HepG2 (cell line): Measurements from ENCODE around the gene RIN3. TPM values are rescaled to one million over a fixed set of nuclear protein-coding genes. Genes with fewer than 3 reads are reported as not detected.

ENCODE experiments used
- ATAC-seq: fragments of 200-7000 bp; cut with Tn5 transposase; 3 replicates; pipeline ENCODE4 v1.9.1; 2020; ENCODE audit warnings: mild to moderate bottlenecking, moderate library complexity
- BruUV-seq: library from RNA; stranded (reverse); fragments of 400-500 nt; replicated peaks from 2 replicates; lab custom pipeline; 2021; lab: Mats Ljungman, UMichigan
- CTCF ChIA-PET: fragments of 300-600 bp; formaldehyde crosslinking; extraction: SDS; loops from one replicate; lab custom pipeline; 2021; ENCODE audit warnings: low total read pairs, inconsistent platforms, low intra/inter-chr PET ratio; lab: Yijun Ruan, JAX
- POLR2A ChIA-PET: fragments of 350-600 bp; sonication (Branson Sonifier 250); formaldehyde crosslinking; loops from one replicate; lab custom pipeline; 2020; ENCODE audit warnings: antibody characterized with exemption, inconsistent platforms; lab: Yijun Ruan, JAX
- DNase-seq: peaks from one replicate; pipeline ENCODE4 v3.0.0-alpha.2; 2015; ENCODE audit warnings: low spot score
- FAIRE-seq: peaks from 3 replicates; lab custom pipeline; 2011; peaks lifted over from hg19 to GRCh38; lab: Jason Lieb, UNC
- H2AFZ ChIP-seq: one replicate; pipeline ENCODE4 v1.6.1; 2011; ENCODE audit warnings: low read length, inconsistent platforms
- H3K27ac ChIP-seq: fragments of 300-600 bp; 3 replicates; pipeline ENCODE4 v1.8.0; 2011; ENCODE audit warnings: mixed run types, mild to moderate bottlenecking, mixed read lengths, low read length, inconsistent platforms; ENCODE audit not compliant: insufficient read depth; ENCODE audit errors: extremely low read length
- H3K27me3 ChIP-seq, 2 experiments: fragments of 200-600 bp in 1 of 2; 2 replicates in 1 of 2; 3 replicates in 1 of 2; pipeline versions ENCODE4 v1.6.0 to v1.8.0; 2011; ENCODE audit warnings: low read length in 2 of 2, mild to moderate bottlenecking in 2 of 2, moderate library complexity in 2 of 2, inconsistent platforms in 1 of 2; ENCODE audit not compliant: insufficient read depth in 2 of 2, control insufficient read depth in 1 of 2
- H3K36me3 ChIP-seq, 2 experiments: fragments of 200-600 bp in 1 of 2; replicated peaks in 1 of 2; 2 replicates in 1 of 2; 3 replicates in 1 of 2; pipeline versions ENCODE4 v1.5.1 to v1.8.0; 2011; ENCODE audit warnings: low read length in 2 of 2, inconsistent platforms in 1 of 2; ENCODE audit not compliant: insufficient read depth in 2 of 2, control insufficient read depth in 1 of 2
- H3K4me1 ChIP-seq: 2 replicates; pipeline ENCODE4 v1.5.1; 2012; ENCODE audit warnings: low read length, inconsistent platforms; ENCODE audit not compliant: insufficient read depth
- H3K4me2 ChIP-seq: 2 replicates; pipeline ENCODE4 v1.6.0; 2011; ENCODE audit warnings: low read depth, low read length, inconsistent platforms
- H3K4me3 ChIP-seq, 3 experiments: fragments of 200-600 bp in 1 of 3; sonication (generic), shearing (Covaris generic) in 1 of 3; replicated peaks in 1 of 3; 2 replicates each; pipeline ENCODE4 v1.5.1; 2011 to 2016; ENCODE audit warnings: low read length in 3 of 3, inconsistent platforms in 2 of 3, low read depth in 2 of 3, mild to moderate bottlenecking in 2 of 3, control low read depth in 1 of 3, mixed read lengths in 1 of 3; ENCODE audit not compliant: insufficient read depth in 1 of 3
- H3K79me2 ChIP-seq: one replicate; pipeline ENCODE4 v1.6.1; 2011; ENCODE audit warnings: low read length, inconsistent platforms; ENCODE audit not compliant: insufficient read depth
- H3K9ac ChIP-seq: 2 replicates; pipeline ENCODE4 v1.6.0; 2011; ENCODE audit warnings: mild to moderate bottlenecking, low read depth, low read length, inconsistent platforms; ENCODE audit not compliant: insufficient read depth
- H3K9me3 ChIP-seq: 2 replicates; pipeline ENCODE4 v1.5.1; 2012; ENCODE audit warnings: mild to moderate bottlenecking, low read length
- H4K20me1 ChIP-seq: 2 replicates; pipeline ENCODE4 v1.6.0; 2011; ENCODE audit warnings: inconsistent platforms, mild to moderate bottlenecking, low read length, moderate library complexity; ENCODE audit not compliant: insufficient read depth
- ELF3 ChIP-seq: IDR thresholded peaks from 2 replicates; pipeline ENCODE4 v1.6.1; 2016; ENCODE audit warnings: missing genetic modification reagents, missing compliant biosample characterization
- FOXA3 ChIP-seq: IDR thresholded peaks from 2 replicates; pipeline ENCODE4 v1.6.1; 2016; ENCODE audit warnings: missing genetic modification reagents, missing compliant biosample characterization
- FOXJ3 ChIP-seq: sonication (generic); formaldehyde crosslinking; IDR thresholded peaks from 2 replicates; pipeline ENCODE4 v1.4.0; 2020; ENCODE audit warnings: missing genetic modification reagents, mild to moderate bottlenecking, borderline replicate concordance
- JARID2 ChIP-seq: sonication (generic); formaldehyde crosslinking; IDR thresholded peaks from 2 replicates; pipeline ENCODE4 v1.8.1; 2023; ENCODE audit warnings: missing genetic modification reagents, inconsistent platforms; ENCODE audit not compliant: insufficient replicate concordance
- ZFP82 ChIP-seq: sonication (generic); formaldehyde crosslinking; IDR thresholded peaks from 2 replicates; pipeline ENCODE4 v1.5.1; 2020; ENCODE audit warnings: mild to moderate bottlenecking, missing genetic modification reagents, borderline replicate concordance
- ZNF7 ChIP-seq: IDR thresholded peaks from 2 replicates; pipeline ENCODE4 v1.6.1; 2016; ENCODE audit warnings: missing biosample characterization, missing genetic modification reagents
- ZSCAN29 ChIP-seq: sonication (generic); formaldehyde crosslinking; conservative IDR thresholded peaks from 2 replicates; pipeline ENCODE4 v1.4.0; 2020; ENCODE audit warnings: mild to moderate bottlenecking, missing genetic modification reagents
- WGBS: methylation state at CpG from one replicate; pipeline ENCODE4 v1.1.6; 2017; ENCODE audit warnings: low lambda C conversion rate; 5-methylcytosine and 5-hydroxymethylcytosine counted together
- in situ Hi-C: cut with HindIII; loops from 2 replicates; pipeline ENCODE4 v1.10.0; 2017; ENCODE audit warnings: low pct_unique_long_range_greater_than_20kb; ENCODE audit not compliant: extremely low pct_ligation_motif_present
- intact Hi-C: fragments of 100-400 bp; cut with micrococcal nuclease; formaldehyde crosslinking; loops from one replicate; pipeline ENCODE4 v1.10.0; 2022; ENCODE audit not compliant: unreplicated experiment
- polyA plus RNA-seq, 8 experiments: library from polyadenylated mRNA; depleted of rRNA in 3 of 8; stranded (reverse) in 7 of 8; unstranded in 1 of 8; fragments of >200 nt; fragmentation: Illumina TruSeq in 4 of 8; extraction: Trizol in 4 of 8; gene quantifications; 2 replicates each; pipeline versions ENCODE4 v1.2.1 to v1.2.3, GENCODE V29; 2011 to 2016; ENCODE audit warnings: low read depth in 4 of 8, missing spikeins in 1 of 8, mixed read lengths in 1 of 8; ENCODE audit not compliant: insufficient read depth in 1 of 8
- total RNA-seq, 5 experiments: library from RNA; depleted of rRNA; stranded (reverse); fragments of >200 nt; fragmentation: Illumina TruSeq; extraction: Trizol; gene quantifications; 2 replicates each; pipeline ENCODE4 v1.2.3, GENCODE V29; 2016; ENCODE audit warnings: low read depth in 1 of 5
- TF ChIP-seq, protein P1 (sequence below): sonication (generic); formaldehyde crosslinking; IDR thresholded peaks from 2 replicates; pipeline ENCODE4 v1.8.0; 2022; ENCODE audit warnings: mild to moderate bottlenecking, missing genetic modification reagents, moderate library complexity
- TF ChIP-seq, protein P2 (sequence below): sonication (generic); formaldehyde crosslinking; IDR thresholded peaks from 2 replicates; pipeline ENCODE4 v1.4.0; 2020; ENCODE audit warnings: missing genetic modification reagents
- TF ChIP-seq, protein P3 (sequence below): IDR thresholded peaks from 2 replicates; pipeline ENCODE4 v1.6.1; 2018; ENCODE audit warnings: missing genetic modification reagents
- TF ChIP-seq, protein P4 (sequence below): sonication (generic); formaldehyde crosslinking; IDR thresholded peaks from 2 replicates; pipeline ENCODE4 v1.4.0; 2020; ENCODE audit warnings: missing genetic modification reagents
- TF ChIP-seq, protein P5 (sequence below): sonication (generic); formaldehyde crosslinking; IDR thresholded peaks from 2 replicates; pipeline ENCODE4 v1.4.0; 2020; ENCODE audit warnings: mild to moderate bottlenecking, missing genetic modification reagents

RIN3 gene
- total and polyA plus RNA-seq, 2 of the 13 experiments (the other 11 are each of a cell fraction or from before 2014, with no cell fraction given), result 2.3 to 3.6 TPM

DNA sequence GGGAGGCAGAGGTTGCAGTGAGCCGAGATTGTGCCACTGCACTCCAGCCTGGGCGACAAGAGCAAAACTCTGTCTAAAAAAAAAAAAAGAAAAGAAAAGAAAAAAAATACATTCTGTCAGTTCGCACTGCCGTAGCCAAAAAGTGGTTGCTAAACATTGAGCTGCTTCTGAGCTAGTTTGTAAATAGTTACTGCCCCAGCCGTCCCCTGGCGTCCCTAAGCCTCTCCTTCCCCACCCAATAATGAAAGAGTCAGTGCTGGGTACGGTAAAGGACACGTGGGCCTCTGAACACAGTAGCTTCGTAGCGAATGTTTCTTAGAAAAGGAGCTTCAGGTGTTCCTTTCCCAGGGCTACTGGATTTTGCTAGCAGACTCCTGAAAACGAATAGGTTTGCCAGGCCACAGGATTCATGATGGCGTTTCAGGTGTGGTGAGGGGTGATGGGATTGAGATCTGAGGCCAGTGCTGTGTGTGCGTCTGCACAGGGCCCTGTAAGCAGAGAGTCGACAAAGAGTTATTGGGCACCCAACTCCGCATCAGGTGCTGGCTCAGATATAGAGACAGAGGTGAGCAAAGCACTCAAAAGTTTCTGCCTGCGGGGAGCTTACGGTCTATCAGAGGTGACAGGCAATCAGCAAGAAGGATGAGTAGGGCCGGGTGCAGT, 140.8 kb downstream of the RIN3 start (continued):
- TF ChIP-seq FOXJ3 (CRISPR knock-in tag), result no peak

DNA sequence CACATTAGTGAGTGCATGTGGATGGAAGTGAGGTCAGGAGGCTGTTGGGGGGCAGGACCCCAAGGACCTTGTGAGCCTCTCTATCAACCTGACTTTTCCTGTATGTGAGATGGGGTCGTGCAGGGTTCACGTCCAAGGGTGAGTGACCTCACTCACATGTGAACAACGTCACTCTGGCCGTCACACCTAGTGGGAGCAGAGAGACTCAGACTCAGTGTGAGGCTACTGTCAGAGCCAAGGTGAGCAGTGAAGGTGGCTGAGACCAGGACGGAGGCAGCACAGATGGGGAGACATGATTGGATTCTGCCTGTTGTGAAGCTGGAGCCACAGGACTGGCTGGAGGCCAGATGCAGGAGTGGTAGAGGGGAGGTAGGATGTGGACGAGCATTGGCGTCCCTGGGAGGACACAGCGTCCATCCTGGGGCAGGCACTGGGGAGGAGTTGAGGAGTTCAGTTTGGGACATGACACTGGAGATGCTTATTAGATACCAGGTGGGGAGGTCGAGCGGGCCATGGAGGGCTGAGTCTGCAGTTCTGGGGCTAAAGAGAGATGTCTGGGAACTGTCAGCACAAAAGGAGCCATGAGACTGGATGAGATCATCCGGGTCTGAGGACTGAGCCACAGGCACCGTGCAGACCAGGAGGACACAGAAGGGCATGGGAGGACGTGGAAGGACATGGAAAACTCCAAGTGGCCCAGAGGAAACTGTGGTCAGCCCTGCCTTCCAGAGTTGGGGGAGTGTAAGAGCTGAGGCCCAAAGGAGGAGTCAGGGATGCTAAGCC, 142.0 kb downstream of the RIN3 start:
- H3K4me1 ChIP-seq, result no peaks in the 10 kb centered on the region
- POLR2A ChIA-PET, result no interaction called here
- BruUV-seq, result no TSS peak
- TF ChIP-seq, protein P1, sequence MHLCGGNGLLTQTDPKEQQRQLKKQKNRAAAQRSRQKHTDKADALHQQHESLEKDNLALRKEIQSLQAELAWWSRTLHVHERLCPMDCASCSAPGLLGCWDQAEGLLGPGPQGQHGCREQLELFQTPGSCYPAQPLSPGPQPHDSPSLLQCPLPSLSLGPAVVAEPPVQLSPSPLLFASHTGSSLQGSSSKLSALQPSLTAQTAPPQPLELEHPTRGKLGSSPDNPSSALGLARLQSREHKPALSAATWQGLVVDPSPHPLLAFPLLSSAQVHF (CRISPR knock-in tag), result no peak
- TF ChIP-seq, protein P2, sequence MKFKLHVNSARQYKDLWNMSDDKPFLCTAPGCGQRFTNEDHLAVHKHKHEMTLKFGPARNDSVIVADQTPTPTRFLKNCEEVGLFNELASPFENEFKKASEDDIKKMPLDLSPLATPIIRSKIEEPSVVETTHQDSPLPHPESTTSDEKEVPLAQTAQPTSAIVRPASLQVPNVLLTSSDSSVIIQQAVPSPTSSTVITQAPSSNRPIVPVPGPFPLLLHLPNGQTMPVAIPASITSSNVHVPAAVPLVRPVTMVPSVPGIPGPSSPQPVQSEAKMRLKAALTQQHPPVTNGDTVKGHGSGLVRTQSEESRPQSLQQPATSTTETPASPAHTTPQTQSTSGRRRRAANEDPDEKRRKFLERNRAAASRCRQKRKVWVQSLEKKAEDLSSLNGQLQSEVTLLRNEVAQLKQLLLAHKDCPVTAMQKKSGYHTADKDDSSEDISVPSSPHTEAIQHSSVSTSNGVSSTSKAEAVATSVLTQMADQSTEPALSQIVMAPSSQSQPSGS (CRISPR knock-in tag), result no peak
- TF ChIP-seq JARID2 (no peak), FOXA3 (CRISPR knock-in tag) (no peak), ZNF7 (no peak), ZSCAN29 (CRISPR knock-in tag) (no peak), ZFP82 (no peak), ELF3 (CRISPR knock-in tag) (no peak)
- TF ChIP-seq, protein P3, sequence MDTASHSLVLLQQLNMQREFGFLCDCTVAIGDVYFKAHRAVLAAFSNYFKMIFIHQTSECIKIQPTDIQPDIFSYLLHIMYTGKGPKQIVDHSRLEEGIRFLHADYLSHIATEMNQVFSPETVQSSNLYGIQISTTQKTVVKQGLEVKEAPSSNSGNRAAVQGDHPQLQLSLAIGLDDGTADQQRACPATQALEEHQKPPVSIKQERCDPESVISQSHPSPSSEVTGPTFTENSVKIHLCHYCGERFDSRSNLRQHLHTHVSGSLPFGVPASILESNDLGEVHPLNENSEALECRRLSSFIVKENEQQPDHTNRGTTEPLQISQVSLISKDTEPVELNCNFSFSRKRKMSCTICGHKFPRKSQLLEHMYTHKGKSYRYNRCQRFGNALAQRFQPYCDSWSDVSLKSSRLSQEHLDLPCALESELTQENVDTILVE (CRISPR knock-in tag), result no peak
- TF ChIP-seq, protein P4, sequence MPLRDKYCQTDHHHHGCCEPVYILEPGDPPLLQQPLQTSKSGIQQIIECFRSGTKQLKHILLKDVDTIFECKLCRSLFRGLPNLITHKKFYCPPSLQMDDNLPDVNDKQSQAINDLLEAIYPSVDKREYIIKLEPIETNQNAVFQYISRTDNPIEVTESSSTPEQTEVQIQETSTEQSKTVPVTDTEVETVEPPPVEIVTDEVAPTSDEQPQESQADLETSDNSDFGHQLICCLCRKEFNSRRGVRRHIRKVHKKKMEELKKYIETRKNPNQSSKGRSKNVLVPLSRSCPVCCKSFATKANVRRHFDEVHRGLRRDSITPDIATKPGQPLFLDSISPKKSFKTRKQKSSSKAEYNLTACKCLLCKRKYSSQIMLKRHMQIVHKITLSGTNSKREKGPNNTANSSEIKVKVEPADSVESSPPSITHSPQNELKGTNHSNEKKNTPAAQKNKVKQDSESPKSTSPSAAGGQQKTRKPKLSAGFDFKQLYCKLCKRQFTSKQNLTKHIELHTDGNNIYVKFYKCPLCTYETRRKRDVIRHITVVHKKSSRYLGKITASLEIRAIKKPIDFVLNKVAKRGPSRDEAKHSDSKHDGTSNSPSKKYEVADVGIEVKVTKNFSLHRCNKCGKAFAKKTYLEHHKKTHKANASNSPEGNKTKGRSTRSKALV (CRISPR knock-in tag), result no peak
- TF ChIP-seq, protein P5, sequence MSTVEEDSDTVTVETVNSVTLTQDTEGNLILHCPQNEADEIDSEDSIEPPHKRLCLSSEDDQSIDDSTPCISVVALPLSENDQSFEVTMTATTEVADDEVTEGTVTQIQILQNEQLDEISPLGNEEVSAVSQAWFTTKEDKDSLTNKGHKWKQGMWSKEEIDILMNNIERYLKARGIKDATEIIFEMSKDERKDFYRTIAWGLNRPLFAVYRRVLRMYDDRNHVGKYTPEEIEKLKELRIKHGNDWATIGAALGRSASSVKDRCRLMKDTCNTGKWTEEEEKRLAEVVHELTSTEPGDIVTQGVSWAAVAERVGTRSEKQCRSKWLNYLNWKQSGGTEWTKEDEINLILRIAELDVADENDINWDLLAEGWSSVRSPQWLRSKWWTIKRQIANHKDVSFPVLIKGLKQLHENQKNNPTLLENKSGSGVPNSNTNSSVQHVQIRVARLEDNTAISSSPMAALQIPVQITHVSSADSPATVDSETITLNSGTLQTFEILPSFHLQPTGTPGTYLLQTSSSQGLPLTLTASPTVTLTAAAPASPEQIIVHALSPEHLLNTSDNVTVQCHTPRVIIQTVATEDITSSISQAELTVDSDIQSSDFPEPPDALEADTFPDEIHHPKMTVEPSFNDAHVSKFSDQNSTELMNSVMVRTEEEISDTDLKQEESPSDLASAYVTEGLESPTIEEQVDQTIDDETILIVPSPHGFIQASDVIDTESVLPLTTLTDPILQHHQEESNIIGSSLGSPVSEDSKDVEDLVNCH (CRISPR knock-in tag), result no peak

More for the DNA sequence above, 142.0 kb downstream of the RIN3 start:
- Histone ChIP-seq H3K27me3 (no peaks in the 10 kb centered on the region), H4K20me1 (no peaks in the 10 kb centered on the region), H3K9ac (no peak overlapping the region), H3K4me3 (no peak overlapping the region), H3K36me3 (peaks cover 3 to 5% of the 10 kb centered on the region in 2 experiments; a peak in 1 of 5 replicates), H3K27ac (no peak overlapping the region), H3K79me2 (no peaks in the 10 kb centered on the region), H3K4me2 (no peak overlapping the region), H3K9me3 (no peaks in the 10 kb centered on the region), H2AFZ (no peak overlapping the region)
- in situ Hi-C loops (no loop called here), intact Hi-C loops (no loop called here)
- ATAC-seq, result no peak
- 96% methylated on average over 11 of the region's 13 CpGs for WGBS
- DNase-seq, result no peak
- FAIRE-seq, result no peak
- CTCF ChIA-PET, result no interaction called here
